Superior temporal gyrus (tissue), 1 donor: ENCODE results near the gene KCNMA1.

Experiments
- DNase-seq: peaks from one replicate; pipeline ENCODE4 v3.0.0-alpha.2; 2016; ENCODE audit errors: extremely low spot score

The KCNMA1 gene

DNA sequence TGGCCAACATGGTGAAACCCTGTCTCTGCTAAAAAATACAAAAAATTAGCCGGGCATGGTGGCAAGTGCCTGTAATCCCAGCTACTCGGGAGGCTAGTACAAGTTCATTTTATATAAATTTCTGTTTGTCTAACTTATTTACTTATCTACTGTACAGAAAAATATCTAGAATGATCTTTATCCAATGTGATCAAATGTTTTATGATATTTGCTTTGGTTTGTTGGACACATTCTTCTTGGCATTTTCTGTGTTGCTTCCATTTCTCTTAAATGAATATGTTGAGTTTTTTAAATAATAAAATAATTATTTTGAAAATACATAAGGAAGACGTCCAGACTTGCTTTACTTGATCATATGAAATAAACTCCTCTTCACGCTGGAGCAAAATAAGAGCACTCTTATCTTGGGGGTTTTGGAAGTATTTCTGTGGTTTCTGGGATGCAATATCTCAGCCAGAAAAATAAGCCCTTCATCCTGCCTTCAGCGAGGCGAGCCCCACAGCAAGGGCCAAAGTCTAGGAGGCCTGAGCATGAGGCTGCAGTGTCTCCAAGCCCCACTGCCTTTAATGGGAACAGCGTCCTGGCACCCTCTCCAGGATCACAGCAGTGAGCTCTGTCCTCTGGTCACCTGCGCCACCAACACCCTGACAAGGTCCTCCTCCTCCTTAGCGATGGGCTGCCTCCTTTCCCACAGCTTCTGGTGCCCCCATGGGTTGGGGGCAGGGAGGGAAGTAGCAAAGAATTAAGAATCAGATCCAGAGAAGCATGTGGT lies 480.2 kb downstream of the KCNMA1 start:
- no peak for DNase-seq

- DNase-seq: no peak
Observed at GRCh38 chr10:77156406-77156879, 481.2 kb downstream of the KCNMA1 start.

DNA sequence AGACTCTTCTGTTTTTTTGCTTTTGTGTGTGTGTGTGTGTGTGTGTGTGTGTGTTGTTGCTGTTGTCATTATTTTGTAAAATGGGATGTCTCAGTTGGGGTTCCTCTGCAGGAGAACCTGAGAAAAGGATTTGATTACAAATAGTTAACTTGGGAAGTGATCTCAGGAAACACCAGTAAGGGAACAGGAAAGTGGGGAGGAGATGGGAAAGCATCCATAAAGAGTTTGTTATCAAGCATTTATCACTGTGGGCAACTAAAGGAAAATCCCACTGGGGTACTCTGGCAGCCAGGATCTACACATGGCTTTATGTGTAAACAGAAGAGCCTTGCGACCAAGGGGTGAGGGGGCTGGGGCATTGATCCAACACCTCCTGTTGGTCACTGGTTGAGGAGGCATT lies 485.4 kb downstream of the KCNMA1 start:
- no peak for DNase-seq

DNA sequence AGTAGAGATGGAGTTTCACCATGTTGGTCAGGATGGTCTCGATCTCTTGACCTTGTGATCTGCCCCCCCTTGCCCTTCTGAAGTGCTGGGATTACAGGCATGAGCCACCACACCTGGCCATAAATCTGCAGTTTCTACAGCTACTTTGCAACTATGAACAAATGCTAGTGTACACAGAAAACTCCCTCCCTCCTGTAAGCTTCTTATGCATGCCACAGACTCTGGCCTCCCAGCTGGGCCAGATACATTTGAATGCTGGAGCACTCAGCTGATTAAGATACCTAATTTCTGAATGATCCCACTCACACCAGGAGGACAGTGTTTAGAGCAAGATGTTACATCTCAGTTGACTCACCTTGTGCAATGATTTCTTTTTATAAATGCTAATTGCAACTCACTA lies 486.2 kb downstream of the KCNMA1 start:
- DNase-seq: no peak

DNA sequence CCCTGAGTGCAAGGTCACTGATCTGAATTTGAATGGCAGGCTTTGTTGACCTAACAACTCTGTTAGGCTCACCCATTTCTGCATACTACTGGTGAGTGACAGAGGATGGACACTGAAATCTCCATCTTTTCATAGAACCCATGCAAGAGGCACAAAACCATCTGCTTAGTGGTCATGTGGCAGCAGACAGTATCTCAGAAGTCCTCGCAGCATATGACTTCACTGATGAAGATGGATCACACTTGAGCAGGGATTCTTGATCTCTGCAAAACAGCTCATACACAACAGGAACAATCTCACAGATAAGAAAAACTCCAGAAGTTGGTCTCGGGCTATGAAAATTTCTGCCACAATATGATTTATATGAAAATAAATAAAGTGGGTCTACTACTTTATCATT lies 487.9 kb downstream of the KCNMA1 start:
- no peak for DNase-seq

DNA sequence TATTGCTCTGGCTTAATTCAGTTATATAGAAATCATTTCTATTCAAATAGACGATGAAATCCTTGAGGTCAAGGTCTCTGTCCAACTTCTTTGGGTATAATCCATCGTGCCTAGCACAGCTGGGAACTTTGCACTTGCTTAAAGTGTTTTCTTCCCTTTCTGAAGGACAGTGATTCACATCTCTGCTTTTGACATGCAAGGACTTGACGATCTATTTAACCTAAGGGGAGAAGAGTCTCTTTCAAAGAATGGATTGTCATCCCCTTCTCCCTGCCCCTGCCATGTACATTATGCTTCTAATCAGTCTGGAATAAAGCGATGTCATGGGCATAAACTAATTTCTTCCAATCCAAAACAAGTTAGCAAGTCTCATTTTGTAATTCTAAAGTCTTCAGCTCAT lies 488.6 kb downstream of the KCNMA1 start:
- no peak for DNase-seq

DNA sequence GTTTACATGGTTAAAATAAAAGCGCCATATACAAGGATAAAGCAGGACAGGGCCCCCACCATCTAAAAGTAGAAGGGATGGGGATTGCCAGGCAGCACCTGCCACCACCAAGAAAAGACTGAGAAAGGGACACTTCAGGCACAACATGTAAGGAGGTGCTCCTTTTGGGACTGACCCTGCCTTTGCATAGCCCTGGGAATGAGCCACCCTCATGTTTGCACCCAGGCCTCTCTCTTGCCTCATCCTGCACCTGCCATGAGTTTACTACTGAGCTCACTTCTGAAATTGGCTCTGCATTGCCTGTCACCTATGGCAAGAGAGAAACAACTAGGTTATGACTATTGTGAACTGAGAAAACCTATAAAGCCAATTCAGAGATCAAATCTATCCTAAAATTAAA lies 489.7 kb downstream of the KCNMA1 start:
- no peak for DNase-seq

GRCh38 chr10:77146712-77147336 lies 490.8 kb downstream of the KCNMA1 start:
- peak; percentile 33 for DNase-seq

- no peak for DNase-seq
Observed at GRCh38 chr10:77144656-77145055, 493.0 kb downstream of the KCNMA1 start.

DNA sequence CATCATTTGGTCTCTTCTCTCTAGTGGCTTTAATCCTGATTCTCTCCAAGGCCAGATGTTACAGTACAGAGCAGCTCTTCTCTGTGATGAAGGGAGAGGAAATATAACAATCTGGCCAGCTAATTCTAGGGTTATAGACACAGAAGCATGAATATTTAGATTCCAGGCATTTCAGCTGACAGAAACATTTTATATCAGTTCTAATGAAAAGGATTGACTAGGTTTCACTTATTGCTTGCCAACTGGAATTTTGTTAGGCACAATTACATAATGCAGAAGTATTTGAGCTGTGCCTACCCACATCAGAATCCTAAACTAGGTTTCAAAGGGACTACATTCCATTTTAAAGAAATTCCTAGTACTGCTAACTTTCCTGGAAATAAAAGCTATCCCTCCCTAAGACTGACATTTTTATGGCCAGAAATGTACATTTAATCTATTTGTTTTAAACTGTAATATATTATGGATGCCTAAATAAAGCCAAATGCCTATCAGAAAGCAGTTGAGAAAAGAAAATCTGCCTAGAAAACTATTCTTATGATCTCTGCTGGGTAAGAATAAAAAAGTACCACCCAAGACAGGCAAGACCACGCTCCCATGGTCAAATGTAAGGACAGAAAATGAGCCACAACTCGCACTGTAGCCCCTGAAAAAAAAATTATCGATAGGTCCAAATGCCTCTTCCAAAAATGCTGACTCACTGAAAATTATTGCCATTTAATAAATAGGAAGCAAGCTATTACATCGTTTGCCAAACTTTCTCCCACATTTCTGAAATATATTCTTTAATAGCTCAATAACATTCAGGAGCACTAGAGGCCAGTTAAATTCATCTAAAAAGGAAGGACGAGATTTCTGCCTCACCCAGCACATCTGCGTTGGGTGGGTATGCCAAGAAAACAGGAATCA lies 498.1 kb downstream of the KCNMA1 start:
- DNase-seq: peak; percentile 35

GRCh38 chr10:77138541-77138940 lies 499.1 kb downstream of the KCNMA1 start:
- DNase-seq: no peak

DNA sequence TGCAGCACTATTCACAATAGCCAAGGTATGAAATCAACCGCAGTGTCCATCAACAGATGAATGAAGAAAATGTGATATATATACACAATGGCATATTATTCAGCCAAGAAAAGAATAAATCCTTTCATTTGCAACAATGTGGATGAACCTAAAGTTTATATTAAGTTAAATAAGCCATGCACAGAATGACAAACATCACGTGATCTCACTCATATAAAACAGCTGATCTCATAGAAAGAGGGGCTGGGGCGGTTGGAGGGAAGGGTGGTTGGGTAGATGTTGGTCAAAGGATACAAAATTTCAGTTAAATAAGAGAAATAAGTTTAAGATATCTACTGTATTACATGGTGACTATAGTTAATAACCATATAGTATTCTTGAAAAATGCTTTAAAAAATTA lies 502.1 kb downstream of the KCNMA1 start:
- DNase-seq: no peak

GRCh38 chr10:77131214-77131613 lies 506.4 kb downstream of the KCNMA1 start:
- DNase-seq: no peak

- DNase-seq: no peak
Observed at GRCh38 chr10:77127243-77127642, 510.4 kb downstream of the KCNMA1 start.

GRCh38 chr10:77125231-77125630 lies 512.4 kb downstream of the KCNMA1 start:
- DNase-seq: no peak

DNA sequence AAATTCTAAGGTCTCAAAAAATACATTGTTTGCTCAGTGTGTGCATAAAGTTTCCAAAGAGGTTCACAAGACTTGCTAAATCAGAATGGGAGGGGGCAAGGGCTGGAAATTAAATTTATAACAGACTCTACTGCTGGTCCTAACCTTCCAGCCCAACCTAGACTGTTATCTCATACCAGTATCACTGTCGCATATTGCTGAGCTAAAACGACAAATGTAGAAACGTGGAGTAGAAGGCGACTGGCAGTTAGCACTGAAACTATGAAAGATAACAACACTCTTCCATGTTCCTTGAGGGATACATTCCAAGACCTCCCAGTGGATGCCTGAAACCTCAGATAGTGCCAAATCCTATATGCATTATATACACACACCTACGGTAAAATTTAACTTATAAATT lies 514.3 kb downstream of the KCNMA1 start:
- no peak for DNase-seq

DNA sequence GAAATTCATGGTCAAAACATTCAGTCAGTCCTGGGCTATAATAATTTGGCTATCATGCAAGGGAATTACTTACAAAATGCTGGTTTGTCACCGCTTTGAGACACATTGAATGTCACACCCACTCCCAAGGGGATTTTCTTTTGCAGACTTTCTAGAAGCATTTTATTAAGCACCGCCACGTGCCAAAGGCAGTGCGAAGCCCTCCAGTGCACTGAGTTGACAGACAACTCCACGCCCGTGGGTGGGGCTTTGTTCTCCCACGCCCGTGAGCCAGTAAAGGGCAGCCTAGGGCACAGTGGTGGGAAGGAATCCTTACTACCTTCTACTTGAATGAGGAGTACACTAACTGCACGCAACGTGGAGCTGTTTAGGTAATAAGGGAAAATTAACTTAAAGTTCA lies 515.8 kb downstream of the KCNMA1 start:
- DNase-seq: no peak

DNA sequence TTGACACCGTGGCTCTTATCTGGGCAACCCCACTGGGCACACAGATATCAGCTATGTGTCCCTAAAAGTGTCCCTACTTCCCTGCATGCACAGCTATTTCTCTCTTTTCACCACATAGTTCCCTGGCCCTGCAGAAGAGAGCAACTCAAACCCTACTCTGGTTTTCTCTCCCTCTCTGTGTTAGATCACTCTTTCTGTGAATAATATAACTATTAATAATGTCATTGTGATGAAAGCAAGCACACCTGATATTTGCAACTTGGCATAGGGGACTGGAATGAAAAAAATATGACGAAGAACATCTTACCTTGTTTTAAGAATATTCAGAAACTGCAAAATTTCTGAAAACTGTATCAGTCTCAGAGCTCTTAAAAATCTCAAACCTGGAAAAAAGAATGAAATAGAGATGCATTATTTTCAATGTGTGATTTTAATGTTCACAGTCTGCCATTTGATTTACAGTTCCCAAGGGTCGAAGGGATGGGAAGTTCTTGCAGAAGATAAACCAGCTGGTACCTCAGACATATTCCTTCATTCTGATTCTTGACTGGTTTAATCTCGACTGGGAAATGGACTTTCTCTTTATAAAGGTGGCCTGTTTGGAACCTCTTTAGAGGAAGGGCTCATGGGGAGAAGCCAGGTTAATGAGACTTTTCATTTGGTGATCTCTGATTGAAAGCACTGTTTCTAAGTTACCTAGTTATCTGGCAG lies 516.8 kb downstream of the KCNMA1 start:
- no peak for DNase-seq

GRCh38 chr10:77120012-77120411 lies 517.6 kb downstream of the KCNMA1 start:
- DNase-seq: no peak

GRCh38 chr10:77118603-77119282 lies 518.9 kb downstream of the KCNMA1 start:
- DNase-seq: no peak

DNA sequence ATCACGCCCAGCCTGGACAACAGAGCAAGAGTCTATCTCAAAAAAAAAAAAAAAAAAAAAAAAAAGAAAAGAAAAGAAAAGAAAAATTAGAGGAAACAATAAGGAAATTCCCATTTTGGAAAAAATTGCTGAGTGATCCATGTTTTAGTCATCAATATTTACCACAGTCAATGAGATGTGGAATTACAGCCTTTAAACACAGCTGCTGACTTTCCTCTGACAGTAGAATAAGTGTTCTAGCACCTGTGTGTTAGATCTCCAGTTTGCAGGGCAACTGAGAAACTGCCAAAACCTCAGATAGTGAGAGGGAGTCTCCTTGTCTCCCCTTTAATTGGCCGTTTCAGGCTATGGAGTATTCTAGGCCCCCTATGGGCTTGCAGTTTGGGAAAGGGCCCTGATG lies 520.1 kb downstream of the KCNMA1 start:
- DNase-seq: no peak
